ENCODE results near the gene KCTD4. TPM values are rescaled to one million over a fixed set of nuclear protein-coding genes. Genes with fewer than 3 reads are reported as not detected.
A peak's percentile ranks its signal among the peaks of the same experiment; 100 is the strongest.

The KCTD4 gene
- total RNA-seq, 4 donors from 2014 or later, result 0.78 TPM; not detected in 3

DNA sequence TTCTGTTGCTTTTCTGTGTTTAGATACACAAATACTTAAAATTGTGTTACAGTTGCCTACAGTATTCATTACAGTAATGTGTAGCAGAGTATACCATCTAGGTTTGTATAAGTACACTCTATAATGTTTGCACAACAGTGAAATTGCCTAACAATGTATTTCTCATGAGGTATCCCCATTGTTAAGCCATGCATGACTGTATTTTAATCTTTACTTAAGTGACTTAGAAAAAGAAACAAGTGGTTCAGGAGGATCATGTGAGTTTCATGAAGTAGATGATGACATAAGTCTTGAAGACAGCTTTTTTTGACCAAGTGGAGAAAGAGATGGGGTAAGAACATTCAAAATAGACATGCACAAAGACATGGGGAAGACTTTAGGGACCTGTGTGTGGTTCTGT lies 8.4 kb upstream of the KCTD4 start:
- H3K36me3 ChIP-seq, result peaks cover 0 to 12% of the 10 kb centered on the region in 2 donors
- no peaks in the 10 kb centered on the region for H3K9me3 ChIP-seq
- peaks cover 6 to 30% (median 10%) of the 10 kb centered on the region in 3 donors for H3K4me1 ChIP-seq
- H3K27ac ChIP-seq, result no peak overlapping the region
- H3K27me3 ChIP-seq, result no peaks in the 10 kb centered on the region
- TF ChIP-seq, protein P1, sequence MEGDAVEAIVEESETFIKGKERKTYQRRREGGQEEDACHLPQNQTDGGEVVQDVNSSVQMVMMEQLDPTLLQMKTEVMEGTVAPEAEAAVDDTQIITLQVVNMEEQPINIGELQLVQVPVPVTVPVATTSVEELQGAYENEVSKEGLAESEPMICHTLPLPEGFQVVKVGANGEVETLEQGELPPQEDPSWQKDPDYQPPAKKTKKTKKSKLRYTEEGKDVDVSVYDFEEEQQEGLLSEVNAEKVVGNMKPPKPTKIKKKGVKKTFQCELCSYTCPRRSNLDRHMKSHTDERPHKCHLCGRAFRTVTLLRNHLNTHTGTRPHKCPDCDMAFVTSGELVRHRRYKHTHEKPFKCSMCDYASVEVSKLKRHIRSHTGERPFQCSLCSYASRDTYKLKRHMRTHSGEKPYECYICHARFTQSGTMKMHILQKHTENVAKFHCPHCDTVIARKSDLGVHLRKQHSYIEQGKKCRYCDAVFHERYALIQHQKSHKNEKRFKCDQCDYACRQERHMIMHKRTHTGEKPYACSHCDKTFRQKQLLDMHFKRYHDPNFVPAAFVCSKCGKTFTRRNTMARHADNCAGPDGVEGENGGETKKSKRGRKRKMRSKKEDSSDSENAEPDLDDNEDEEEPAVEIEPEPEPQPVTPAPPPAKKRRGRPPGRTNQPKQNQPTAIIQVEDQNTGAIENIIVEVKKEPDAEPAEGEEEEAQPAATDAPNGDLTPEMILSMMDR (IDR thresholded peaks at IDR 0.05), result no peak
- no peak for TF ChIP-seq POLR2AphosphoS5 (IDR thresholded peaks at IDR 0.05)
- no peak for TF ChIP-seq POLR2A (IDR thresholded peaks at IDR 0.05)
- no peak for TF ChIP-seq EP300 (IDR thresholded peaks at IDR 0.05)
- ATAC-seq, result no peak
- H3K4me3 ChIP-seq, result no peak overlapping the region

DNA sequence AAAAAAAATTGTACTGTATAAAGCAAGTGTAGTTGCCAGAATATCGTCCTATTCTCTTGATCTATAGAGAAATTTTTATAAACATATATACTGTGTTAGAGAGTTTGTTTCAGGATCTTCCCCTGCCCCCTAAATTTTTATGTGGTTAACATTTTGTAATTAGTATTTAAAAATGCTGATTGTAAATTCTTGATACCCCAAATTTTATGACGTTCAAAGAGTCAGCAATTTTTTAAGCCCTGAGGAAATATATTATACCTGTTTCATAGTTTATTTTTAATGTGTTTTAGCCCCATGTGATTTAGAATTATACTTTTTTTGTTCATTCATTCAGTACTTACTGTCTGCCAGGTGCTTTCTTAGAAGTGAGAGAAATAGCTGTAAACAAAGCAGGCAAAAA lies 7.3 kb upstream of the KCTD4 start:
- Histone ChIP-seq H3K27ac (peak overlapping the region in 1 of 4 donors; percentile 78), H3K4me1 (peaks cover 6 to 30% (median 10%) of the 10 kb centered on the region in 3 donors), H3K27me3 (no peaks in the 10 kb centered on the region), H3K9me3 (no peaks in the 10 kb centered on the region), H3K4me3 (no peak overlapping the region), H3K36me3 (peaks cover 0 to 12% of the 10 kb centered on the region in 2 donors)
- ATAC-seq, result no peak
- WGBS, 2 donors (ENCODE audit: low coverage in 1 of 2), result 48 to 60% methylated on average over 2 of the region's 2 CpGs
- TF ChIP-seq, protein P1 (IDR thresholded peaks at IDR 0.05), result no peak
- no peak for TF ChIP-seq EP300 (IDR thresholded peaks at IDR 0.05)
- no peak for TF ChIP-seq POLR2A (IDR thresholded peaks at IDR 0.05)
- no peak for TF ChIP-seq POLR2AphosphoS5 (IDR thresholded peaks at IDR 0.05)

DNA sequence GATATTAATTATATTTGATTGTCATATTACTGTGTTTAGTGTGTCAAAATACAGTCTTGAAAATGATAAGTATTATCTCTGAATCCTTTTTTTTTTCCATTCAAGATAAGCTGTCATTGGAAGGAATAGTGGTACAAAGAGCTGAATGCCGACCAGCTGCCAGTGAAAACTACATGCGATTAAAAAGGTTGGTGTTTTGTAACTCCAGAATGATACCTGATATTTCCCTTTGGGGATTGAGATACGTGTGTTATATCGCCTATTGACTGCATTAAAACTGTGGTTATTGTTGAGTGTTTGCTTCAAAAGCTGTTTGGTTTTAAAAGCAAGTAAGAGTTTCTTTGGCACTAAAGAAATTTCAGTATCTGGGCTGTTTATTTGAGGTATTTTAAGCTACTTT lies 6.5 kb upstream of the KCTD4 start:
- Histone ChIP-seq H3K36me3 (peaks cover 0 to 12% of the 10 kb centered on the region in 2 donors), H3K4me1 (peaks cover 6 to 30% (median 10%) of the 10 kb centered on the region in 3 donors), H3K4me3 (no peak overlapping the region), H3K27ac (peak overlapping the region; percentile 67 to 82 (median 76)), H3K27me3 (no peaks in the 10 kb centered on the region), H3K9me3 (no peaks in the 10 kb centered on the region)
- no peak for ATAC-seq
- TF ChIP-seq EP300 (IDR thresholded peaks at IDR 0.05), result no peak
- no peak for TF ChIP-seq POLR2A (IDR thresholded peaks at IDR 0.05)
- TF ChIP-seq, protein P1 (IDR thresholded peaks at IDR 0.05), result no peak
- TF ChIP-seq POLR2AphosphoS5 (IDR thresholded peaks at IDR 0.05), result no peak
- 48 to 54% methylated on average over 4 of the region's 4 CpGs for WGBS, 2 donors (ENCODE audit: low coverage in 1 of 2)

DNA sequence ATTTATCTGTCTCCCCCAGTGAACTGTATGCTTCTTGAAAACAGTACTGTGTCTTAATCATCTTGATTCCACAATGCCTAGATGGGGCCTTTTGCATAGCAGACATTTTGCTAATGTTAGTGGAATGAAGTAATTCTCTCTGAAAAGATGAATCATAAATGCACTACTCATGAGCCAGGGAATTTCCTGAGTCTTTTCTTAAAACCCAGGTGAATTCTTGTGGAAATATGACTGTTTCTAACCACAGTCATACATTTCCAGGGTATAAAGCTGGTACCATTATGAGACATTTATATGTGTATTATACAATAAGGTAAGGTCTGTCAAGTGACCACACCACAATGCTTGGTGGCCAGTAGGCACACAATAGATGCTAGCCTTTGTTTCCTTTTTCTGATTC lies 5.5 kb upstream of the KCTD4 start:
- H3K4me3 ChIP-seq, result no peak overlapping the region
- H3K27me3 ChIP-seq, result no peaks in the 10 kb centered on the region
- peak; percentile 54 for TF ChIP-seq POLR2AphosphoS5 (IDR thresholded peaks at IDR 0.05)
- TF ChIP-seq, protein P1 (IDR thresholded peaks at IDR 0.05), result no peak
- TF ChIP-seq POLR2A (IDR thresholded peaks at IDR 0.05), result no peak
- no peak for TF ChIP-seq EP300 (IDR thresholded peaks at IDR 0.05)
- H3K36me3 ChIP-seq, result peaks cover 0 to 16% of the 10 kb centered on the region in 2 donors
- no peaks in the 10 kb centered on the region for H3K9me3 ChIP-seq
- peaks cover 6 to 30% (median 10%) of the 10 kb centered on the region in 3 donors for H3K4me1 ChIP-seq
- ATAC-seq, result peak; percentile 79
- peak overlapping the region; percentile 67 to 82 (median 76) for H3K27ac ChIP-seq

DNA sequence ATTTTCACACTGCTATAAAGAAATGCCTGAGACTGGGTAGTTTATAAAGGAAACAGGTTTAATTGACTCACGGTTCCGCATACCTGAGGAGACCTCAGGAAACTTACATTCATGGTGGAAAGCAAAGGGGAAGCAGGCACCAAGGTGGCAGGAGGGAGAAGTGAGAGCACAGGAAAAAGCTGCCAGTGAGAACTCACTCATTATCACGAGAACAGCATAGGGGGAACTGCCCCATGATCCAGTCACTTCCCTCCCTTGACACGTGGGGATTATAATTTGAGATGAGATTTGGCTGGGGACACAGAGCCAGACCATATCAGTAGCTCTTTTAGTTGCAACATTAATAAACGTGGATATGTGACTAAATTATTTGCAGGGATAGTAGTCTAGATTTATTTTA lies 4.3 kb upstream of the KCTD4 start:
- Histone ChIP-seq H3K4me1 (peaks cover 6 to 30% (median 10%) of the 10 kb centered on the region in 3 donors), H3K4me3 (no peak overlapping the region), H3K36me3 (peaks cover 0 to 14% of the 10 kb centered on the region in 2 donors), H3K9me3 (no peaks in the 10 kb centered on the region), H3K27me3 (no peaks in the 10 kb centered on the region), H3K27ac (peak overlapping the region in 1 of 4 donors; percentile 78)
- TF ChIP-seq, protein P1 (IDR thresholded peaks at IDR 0.05), result no peak
- TF ChIP-seq POLR2A (IDR thresholded peaks at IDR 0.05) (no peak), POLR2AphosphoS5 (IDR thresholded peaks at IDR 0.05) (no peak), EP300 (IDR thresholded peaks at IDR 0.05) (no peak)
- 56 to 60% methylated on average over 3 to 5 of the region's 5 CpGs for WGBS, 2 donors (ENCODE audit: low coverage in 1 of 2)
- no peak for ATAC-seq

Data from gastroesophageal sphincter (tissue), 4 donors.